Coronary artery (tissue), 2 donors: ENCODE results near the gene KRT79.

ENCODE experiments used
- DNase-seq: peaks from one replicate; pipeline ENCODE4 v3.0.0-alpha.2; 2017; ENCODE audit warnings: low spot score
- H3K27ac ChIP-seq, 2 donors: fragments of 200-600 bp; sonication (generic); one replicate each; pipeline ENCODE4 v1.5.1; 2016 to 2019
- H3K4me3 ChIP-seq: fragments of 200-600 bp; sonication (generic); 2 replicates; pipeline ENCODE4 v1.5.1; 2016; ENCODE audit warnings: mild to moderate bottlenecking, moderate library complexity
- CTCF ChIP-seq: fragments of 200-600 bp; sonication (generic); IDR thresholded peaks from one replicate; pipeline ENCODE4 v1.5.1; 2019; ENCODE audit warnings: antibody characterized with exemption

KRT79 gene

DNA sequence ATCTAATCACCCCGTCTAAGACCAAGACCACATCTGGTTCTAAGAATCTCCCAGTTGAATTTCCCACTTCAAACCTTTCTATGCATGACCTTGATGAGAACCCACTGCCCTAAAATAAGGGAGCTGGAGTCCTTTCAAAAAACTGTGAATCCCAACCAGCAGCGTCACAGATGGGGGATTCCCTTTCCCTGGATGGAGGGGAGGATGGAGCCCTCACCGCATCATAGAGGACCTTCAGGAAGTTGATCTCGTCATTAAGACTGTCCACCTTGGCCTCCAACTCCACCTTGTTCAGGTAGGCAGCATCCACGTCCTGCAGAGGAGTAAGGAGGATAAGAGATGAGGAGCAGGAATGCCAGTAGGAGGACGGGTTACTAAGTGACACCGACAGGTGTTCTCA is 24.9 kb downstream of the KRT79 start:
- Histone ChIP-seq H3K4me3 (no peak overlapping the region), H3K27ac (no peak overlapping the region)
- no peak for DNase-seq
- TF ChIP-seq CTCF: no peak

DNA sequence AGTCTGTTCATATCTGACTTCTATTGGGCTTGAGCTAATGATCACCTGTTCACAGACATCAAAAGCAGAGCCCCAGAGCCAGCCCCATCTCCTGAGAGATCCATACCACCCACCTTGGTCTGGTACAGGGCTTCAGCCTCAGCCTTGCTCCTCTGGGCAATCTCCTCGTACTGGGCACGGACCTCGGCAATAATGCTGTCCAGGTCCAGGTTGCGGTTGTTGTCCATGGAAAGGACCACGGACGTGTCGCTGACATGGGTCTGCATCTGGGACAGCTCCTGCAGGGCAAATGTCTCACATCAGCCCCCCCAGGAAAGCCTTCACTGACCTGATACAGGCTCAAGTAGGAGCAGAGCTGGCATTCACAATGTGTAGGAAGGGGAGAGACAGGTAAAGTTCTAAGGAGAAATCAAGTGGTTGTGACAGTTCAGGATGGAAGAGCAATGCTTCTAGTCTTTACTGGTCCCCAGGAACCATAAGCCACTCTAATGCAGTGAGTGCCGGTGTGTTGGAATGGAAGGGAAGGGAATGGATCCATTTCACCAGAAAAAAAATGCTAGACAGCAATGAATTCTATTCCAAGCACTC is 25.4 kb downstream of the KRT79 start:
- Histone ChIP-seq H3K4me3 (no peak overlapping the region), H3K27ac (no peak overlapping the region)
- no peak for DNase-seq
- TF ChIP-seq CTCF: no peak

DNA sequence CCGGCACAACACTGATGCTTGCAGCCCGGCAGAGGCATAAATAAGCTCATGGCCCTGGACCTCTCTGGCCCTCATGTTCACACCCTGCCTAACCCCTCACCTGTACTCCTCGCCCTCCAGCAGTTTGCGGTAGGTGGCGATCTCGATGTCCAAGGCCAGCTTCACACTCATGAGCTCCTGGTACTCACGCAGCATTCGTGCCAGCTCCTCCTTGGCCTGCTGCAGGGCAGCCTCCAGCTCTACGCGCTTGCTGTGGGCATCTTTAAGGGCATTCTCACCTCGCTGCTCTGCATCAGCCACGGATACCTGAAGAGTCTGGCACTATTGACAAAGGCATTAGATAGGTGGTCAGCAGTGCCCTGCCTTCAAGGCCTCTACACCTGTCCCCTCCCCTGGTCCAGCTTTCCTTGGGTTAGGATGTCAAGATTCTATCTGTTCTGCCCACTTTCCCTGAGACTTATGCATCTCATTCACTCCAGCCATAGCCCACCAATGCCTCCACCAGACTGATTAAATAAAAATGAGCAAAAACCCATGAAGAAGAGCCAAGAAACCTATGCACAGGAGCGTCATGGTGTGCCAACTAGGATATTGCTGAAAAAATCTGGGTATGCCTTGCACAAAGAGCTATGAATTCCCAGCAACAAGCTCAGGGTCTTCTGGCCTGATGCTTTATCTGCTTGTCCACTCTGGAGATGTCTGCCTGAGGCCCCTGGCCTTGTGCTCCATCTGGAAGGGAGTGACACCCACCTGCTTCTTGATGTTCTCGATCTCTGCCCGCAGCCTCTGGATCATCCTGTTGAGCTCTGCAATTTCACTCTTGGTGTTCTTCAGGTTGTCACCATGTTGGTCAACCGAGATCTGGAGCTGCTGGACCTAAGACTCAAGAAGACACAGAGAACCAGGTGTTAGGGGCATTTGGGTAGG is 26.3 kb downstream of the KRT79 start:
- DNase-seq: no peak
- no peak overlapping the region for H3K27ac ChIP-seq
- no peak for TF ChIP-seq CTCF
- no peak overlapping the region for H3K4me3 ChIP-seq

GRCh38 chr12:52806821-52807543 is 27.1 kb downstream of the KRT79 start:
- no peak overlapping the region for H3K27ac ChIP-seq
- no peak for DNase-seq
- TF ChIP-seq CTCF: no peak
- no peak overlapping the region for H3K4me3 ChIP-seq

GRCh38 chr12:52806169-52806811 is 27.8 kb downstream of the KRT79 start:
- DNase-seq: no peak
- no peak overlapping the region for H3K4me3 ChIP-seq
- no peak for TF ChIP-seq CTCF
- no peak overlapping the region for H3K27ac ChIP-seq

DNA sequence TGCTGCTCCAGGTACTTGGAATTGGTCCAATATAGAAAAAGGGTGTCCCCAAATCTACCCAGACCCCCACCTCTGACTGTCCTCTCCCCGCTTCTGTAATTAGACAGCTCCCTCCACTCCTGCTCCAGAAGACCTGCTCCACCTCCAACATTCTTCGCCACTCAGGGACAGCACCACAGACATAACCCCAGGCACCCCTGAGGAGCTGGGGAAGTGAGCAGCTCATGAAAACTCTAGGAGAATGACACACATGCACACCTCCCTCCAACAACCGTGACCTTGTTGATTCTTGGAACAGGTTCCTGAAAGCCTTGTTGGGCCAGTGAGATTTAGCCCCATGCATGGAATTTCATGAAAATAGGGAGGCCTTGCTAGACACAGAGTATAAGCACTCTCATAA is 28.4 kb downstream of the KRT79 start:
- Histone ChIP-seq H3K4me3 (no peak overlapping the region), H3K27ac (no peak overlapping the region)
- no peak for TF ChIP-seq CTCF
- no peak for DNase-seq
